Lower lobe of right lung (tissue), 2 donors: Measurements from ENCODE around the gene MAGI1. TPM values are rescaled to one million over a fixed set of nuclear protein-coding genes. Genes with fewer than 3 reads are reported as not detected.
A peak's percentile ranks its signal among the peaks of the same experiment; 100 is the strongest.

Experiments used
- ATAC-seq, 2 donors: fragments of 200-7000 bp; cut with Tn5 transposase; one replicate each; pipeline ENCODE4 v1.9.1; 2020 to 2022; ENCODE audit warnings: mild to moderate bottlenecking in 2 of 2, moderate library complexity in 2 of 2
- DNase-seq: peaks from one replicate; pipeline ENCODE4 v3.0.0-alpha.2; 2020
- H3K27ac ChIP-seq: fragments of 200-600 bp; one replicate; pipeline ENCODE4 v1.8.0; 2022
- H3K27me3 ChIP-seq: fragments of 200-600 bp; one replicate; pipeline ENCODE4 v1.8.0; 2022; ENCODE audit warnings: low read depth
- H3K36me3 ChIP-seq: fragments of 200-600 bp; one replicate; pipeline ENCODE4 v1.8.0; 2022; ENCODE audit warnings: mild to moderate bottlenecking
- H3K4me1 ChIP-seq: fragments of 200-600 bp; one replicate; pipeline ENCODE4 v1.8.0; 2022
- H3K4me3 ChIP-seq: fragments of 200-600 bp; one replicate; pipeline ENCODE4 v1.8.0; 2022; ENCODE audit warnings: mild to moderate bottlenecking
- H3K9me3 ChIP-seq: fragments of 200-600 bp; one replicate; pipeline ENCODE4 v1.8.0; 2022
- CTCF ChIP-seq: fragments of 200-600 bp; IDR thresholded peaks from one replicate; pipeline ENCODE4 v1.8.0; 2022; ENCODE audit warnings: antibody characterized with exemption, mild to moderate bottlenecking
- intact Hi-C: fragments of 100-400 bp; cut with DNase I; formaldehyde crosslinking; loops from one replicate; pipeline ENCODE4 v1.11.0; 2022
- total RNA-seq: library from RNA; stranded (reverse); fragmentation: NEBNext Ultra II Directional; extraction: Animal tissue kit (Norgen Biotek cat#: 25700); gene quantifications from one replicate; pipeline ENCODE4 v1.2.1, GENCODE V29; 2021
- donor health status: DM: no; HTN: yes; CAD: no; lungs with severe emphysema.

Gene MAGI1
- total RNA-seq, 1 donor from 2014 or later: 35.5 TPM

- peaks cover 5% of the 10 kb centered on the region for H3K4me1 ChIP-seq
- ATAC-seq (no peak), DNase-seq (no peak)
- TF ChIP-seq CTCF: no peak
- H3K36me3 ChIP-seq: no peaks in the 10 kb centered on the region
- H3K27ac ChIP-seq: no peak overlapping the region
- no peaks in the 10 kb centered on the region for H3K9me3 ChIP-seq
- intact Hi-C loops: no loop called here
- H3K4me3 ChIP-seq: no peak overlapping the region
- no peaks in the 10 kb centered on the region for H3K27me3 ChIP-seq
Measured at GRCh38 chr3:65905771-65906170, 132.9 kb downstream of the MAGI1 start.

- Histone ChIP-seq H3K4me3 (no peak overlapping the region), H3K27me3 (no peaks in the 10 kb centered on the region), H3K9me3 (no peaks in the 10 kb centered on the region), H3K36me3 (no peaks in the 10 kb centered on the region), H3K4me1 (peaks cover 5% of the 10 kb centered on the region), H3K27ac (no peak overlapping the region)
- TF ChIP-seq CTCF: no peak
- ATAC-seq (no peak), DNase-seq (no peak)
- intact Hi-C loops: no loop called here
Measured at GRCh38 chr3:65904016-65904415, 134.7 kb downstream of the MAGI1 start.

- intact Hi-C loops: no loop called here
- H3K27me3 ChIP-seq: no peaks in the 10 kb centered on the region
- H3K9me3 ChIP-seq: no peaks in the 10 kb centered on the region
- TF ChIP-seq CTCF: no peak
- H3K27ac ChIP-seq: no peak overlapping the region
- peaks cover 5% of the 10 kb centered on the region for H3K4me1 ChIP-seq
- no peaks in the 10 kb centered on the region for H3K36me3 ChIP-seq
- H3K4me3 ChIP-seq: no peak overlapping the region
- DNase-seq (no peak), ATAC-seq (peak in 1 of 2 donors; percentile 44)
Measured at GRCh38 chr3:65902304-65902793, 136.4 kb downstream of the MAGI1 start.

- no peaks in the 10 kb centered on the region for H3K9me3 ChIP-seq
- no peak for TF ChIP-seq CTCF
- H3K4me3 ChIP-seq: no peak overlapping the region
- no peak for DNase-seq
- ATAC-seq: no peak
- H3K27me3 ChIP-seq: no peaks in the 10 kb centered on the region
- peaks cover 5% of the 10 kb centered on the region for H3K4me1 ChIP-seq
- no peaks in the 10 kb centered on the region for H3K36me3 ChIP-seq
- intact Hi-C loops: no loop called here
- H3K27ac ChIP-seq: no peak overlapping the region
Measured at GRCh38 chr3:65901226-65901625, 137.5 kb downstream of the MAGI1 start.

GRCh38 chr3:65899226-65899625 lies 139.5 kb downstream of the MAGI1 start:
- Histone ChIP-seq H3K36me3 (no peaks in the 10 kb centered on the region), H3K4me3 (no peak overlapping the region), H3K4me1 (peaks cover 9% of the 10 kb centered on the region), H3K27ac (no peak overlapping the region), H3K27me3 (no peaks in the 10 kb centered on the region), H3K9me3 (no peaks in the 10 kb centered on the region)
- no peak for ATAC-seq
- no peak for DNase-seq
- intact Hi-C loops: no loop called here
- TF ChIP-seq CTCF: no peak

- no peaks in the 10 kb centered on the region for H3K36me3 ChIP-seq
- ATAC-seq: no peak
- H3K4me1 ChIP-seq: peaks cover 10% of the 10 kb centered on the region
- H3K4me3 ChIP-seq: no peak overlapping the region
- TF ChIP-seq CTCF: no peak
- no peaks in the 10 kb centered on the region for H3K27me3 ChIP-seq
- H3K9me3 ChIP-seq: no peaks in the 10 kb centered on the region
- no peak overlapping the region for H3K27ac ChIP-seq
- DNase-seq: no peak
- intact Hi-C loops: no loop called here
Measured at GRCh38 chr3:65897766-65898165, 141.0 kb downstream of the MAGI1 start.
